SJSA1 (cell line): ENCODE measurements around the gene ACP2. TPM values are rescaled to one million over a fixed set of nuclear protein-coding genes. Genes with fewer than 3 reads are reported as not detected.
A peak's percentile ranks its signal among the peaks of the same experiment; 100 is the strongest.
"Not testable (repeated sequence)": the region's sequence is repeated elsewhere in the genome, so short reads cannot be mapped to it uniquely, and the experiment has no call there.

Experiments
- DNase-seq, 2 experiments: peaks; one replicate each; pipeline ENCODE4 v3.0.0-alpha.2; 2015 to 2020; ENCODE audit warnings: low spot score in 2 of 2, low read depth in 1 of 2
- H3K27ac ChIP-seq: fragments of 250-450 bp; sonication (Bioruptor Pico); 2 replicates; pipeline ENCODE4 v1.5.1; 2020; ENCODE audit warnings: mild to moderate bottlenecking, moderate library complexity
- H3K27me3 ChIP-seq: fragments of 250-450 bp; sonication (Bioruptor Pico); replicated peaks from 2 replicates; pipeline ENCODE4 v1.5.1; 2020; ENCODE audit warnings: mild to moderate bottlenecking, moderate library complexity
- H3K36me3 ChIP-seq: fragments of 250-450 bp; sonication (Bioruptor Pico); 2 replicates; pipeline ENCODE4 v1.5.1; 2020; ENCODE audit warnings: mild to moderate bottlenecking
- H3K4me1 ChIP-seq: fragments of 250-450 bp; sonication (Bioruptor Pico); replicated peaks from 2 replicates; pipeline ENCODE4 v1.6.1; 2021; ENCODE audit warnings: mild to moderate bottlenecking
- H3K4me3 ChIP-seq: fragments of 250-450 bp; sonication (Bioruptor Pico); 2 replicates; pipeline ENCODE4 v1.5.1; 2020; ENCODE audit warnings: mild to moderate bottlenecking
- H3K9me3 ChIP-seq: fragments of 250-450 bp; sonication (Bioruptor Pico); replicated peaks from 2 replicates; pipeline ENCODE4 v1.5.1; 2020; ENCODE audit warnings: mild to moderate bottlenecking
- total RNA-seq: library from RNA; depleted of rRNA; stranded (reverse); fragments of >200 nt; shearing (Covaris generic); gene quantifications from 2 replicates; pipeline ENCODE4 v1.2.3, GENCODE V29; 2014

Gene ACP2
- total RNA-seq, 1 experiment from 2014 or later: 34.4 TPM

- Histone ChIP-seq H3K36me3 (peaks cover 50% of the 10 kb centered on the region), H3K9me3 (no peaks in the 10 kb centered on the region), H3K27me3 (no peaks in the 10 kb centered on the region), H3K4me1 (peaks cover 27% of the 10 kb centered on the region), H3K4me3 (no peak overlapping the region), H3K27ac (no peak overlapping the region)
- DNase-seq: peak in 1 of 2 experiments; percentile 29
These were observed 28.2 kb downstream of the ACP2 start for GRCh38 chr11:47220401-47220821.

GRCh38 chr11:47216121-47216798 is 32.4 kb downstream of the ACP2 start:
- no peaks in the 10 kb centered on the region for H3K9me3 ChIP-seq
- H3K4me3 ChIP-seq: peak overlapping the region; percentile 45
- peak; percentile 83 to 94 for DNase-seq
- H3K4me1 ChIP-seq: peaks cover 37% of the 10 kb centered on the region
- peak overlapping the region; percentile 86 for H3K27ac ChIP-seq
- H3K27me3 ChIP-seq: no peaks in the 10 kb centered on the region
- H3K36me3 ChIP-seq: peaks cover 26% of the 10 kb centered on the region

GRCh38 chr11:47215366-47215910 is 33.2 kb downstream of the ACP2 start:
- Histone ChIP-seq H3K27me3 (no peaks in the 10 kb centered on the region), H3K4me1 (peaks cover 32% of the 10 kb centered on the region), H3K9me3 (no peaks in the 10 kb centered on the region), H3K4me3 (peak overlapping the region; percentile 45), H3K36me3 (peaks cover 19% of the 10 kb centered on the region), H3K27ac (peak overlapping the region; percentile 86)
- DNase-seq: no peak

- peaks cover 25% of the 10 kb centered on the region for H3K4me1 ChIP-seq
- H3K4me3 ChIP-seq: peak overlapping the region; percentile 45
- peak overlapping the region; percentile 86 for H3K27ac ChIP-seq
- no peaks in the 10 kb centered on the region for H3K27me3 ChIP-seq
- peak; percentile 89 to 92 for DNase-seq
- no peaks in the 10 kb centered on the region for H3K9me3 ChIP-seq
- H3K36me3 ChIP-seq: peaks cover 15% of the 10 kb centered on the region
These were observed 34.6 kb downstream of the ACP2 start for GRCh38 chr11:47213950-47214565.

- Histone ChIP-seq H3K9me3 (no peaks in the 10 kb centered on the region), H3K27me3 (no peaks in the 10 kb centered on the region), H3K4me1 (peaks cover 25% of the 10 kb centered on the region), H3K27ac (no peak overlapping the region), H3K36me3 (peaks cover 10% of the 10 kb centered on the region), H3K4me3 (no peak overlapping the region)
- DNase-seq: no peak
These were observed 35.7 kb downstream of the ACP2 start for GRCh38 chr11:47212938-47213337.

GRCh38 chr11:47208628-47209027 is 40.0 kb downstream of the ACP2 start:
- Histone ChIP-seq H3K9me3 (no peaks in the 10 kb centered on the region), H3K27me3 (no peaks in the 10 kb centered on the region), H3K4me3 (no peak overlapping the region), H3K27ac (no peak overlapping the region), H3K4me1 (0 out of 2 replicates have a peak, but pooled peaks cover 5% of the 10 kb centered on the region), H3K36me3 (no peaks in the 10 kb centered on the region)
- no peak for DNase-seq

GRCh38 chr11:47208008-47208552 is 40.5 kb downstream of the ACP2 start:
- H3K9me3 ChIP-seq, H3K36me3 ChIP-seq, H3K27ac ChIP-seq, DNase-seq, H3K27me3 ChIP-seq, H3K4me3 ChIP-seq, H3K4me1 ChIP-seq: not testable (repeated sequence)

- H3K4me3 ChIP-seq: no peak overlapping the region
These were observed 41.2 kb downstream of the ACP2 start for GRCh38 chr11:47207459-47207858.

GRCh38 chr11:47206577-47206976 is 42.0 kb downstream of the ACP2 start:
- not testable (repeated sequence) for H3K27ac ChIP-seq, H3K4me1 ChIP-seq, H3K4me3 ChIP-seq, H3K36me3 ChIP-seq, DNase-seq, H3K9me3 ChIP-seq, H3K27me3 ChIP-seq

More at GRCh38 chr11:47207459-47207858, 41.2 kb downstream of the ACP2 start:
- Histone ChIP-seq H3K27ac (no peak overlapping the region), H3K27me3 (no peaks in the 10 kb centered on the region), H3K36me3 (no peaks in the 10 kb centered on the region), H3K4me1 (0 out of 2 replicates have a peak, but pooled peaks cover 5% of the 10 kb centered on the region), H3K9me3 (no peaks in the 10 kb centered on the region)
- no peak for DNase-seq

- 0 out of 2 replicates have a peak, but pooled peaks cover 5% of the 10 kb centered on the region for H3K4me1 ChIP-seq
- no peak overlapping the region for H3K27ac ChIP-seq
- H3K4me3 ChIP-seq: no peak overlapping the region
- H3K27me3 ChIP-seq: no peaks in the 10 kb centered on the region
- no peak for DNase-seq
- no peaks in the 10 kb centered on the region for H3K9me3 ChIP-seq
- no peaks in the 10 kb centered on the region for H3K36me3 ChIP-seq
These were observed 44.0 kb downstream of the ACP2 start for GRCh38 chr11:47204637-47204989.

- no peak for DNase-seq
- no peak overlapping the region for H3K4me3 ChIP-seq
- no peaks in the 10 kb centered on the region for H3K27me3 ChIP-seq
- H3K27ac ChIP-seq: no peak overlapping the region
- H3K9me3 ChIP-seq: no peaks in the 10 kb centered on the region
- H3K4me1 ChIP-seq: 0 out of 2 replicates have a peak, but pooled peaks cover 5% of the 10 kb centered on the region
- no peaks in the 10 kb centered on the region for H3K36me3 ChIP-seq
These were observed 46.0 kb downstream of the ACP2 start for GRCh38 chr11:47202576-47202975.

- DNase-seq: no peak
- H3K36me3 ChIP-seq: no peaks in the 10 kb centered on the region
- no peaks in the 10 kb centered on the region for H3K9me3 ChIP-seq
- H3K27me3 ChIP-seq: no peaks in the 10 kb centered on the region
- H3K4me1 ChIP-seq: 0 out of 2 replicates have a peak, but pooled peaks cover 5% of the 10 kb centered on the region
- H3K4me3 ChIP-seq: no peak overlapping the region
- no peak overlapping the region for H3K27ac ChIP-seq
These were observed 47.6 kb downstream of the ACP2 start for GRCh38 chr11:47201015-47201414.

GRCh38 chr11:47198161-47198560 is 50.5 kb downstream of the ACP2 start:
- H3K4me1 ChIP-seq, H3K27ac ChIP-seq: not testable (repeated sequence)

GRCh38 chr11:47192111-47192510 is 56.5 kb downstream of the ACP2 start:
- Histone ChIP-seq H3K4me3 (no peak overlapping the region), H3K9me3 (no peaks in the 10 kb centered on the region), H3K27me3 (no peaks in the 10 kb centered on the region), H3K36me3 (no peaks in the 10 kb centered on the region), H3K4me1 (peaks cover 23% of the 10 kb centered on the region), H3K27ac (no peak overlapping the region)
- no peak for DNase-seq

More at GRCh38 chr11:47198161-47198560, 50.5 kb downstream of the ACP2 start:
- not testable (repeated sequence) for H3K4me3 ChIP-seq, H3K36me3 ChIP-seq, H3K9me3 ChIP-seq, DNase-seq, H3K27me3 ChIP-seq
